Measurements from ENCODE around the gene HIBCH. TPM values are rescaled to one million over a fixed set of nuclear protein-coding genes. Genes with fewer than 3 reads are reported as not detected.

Gene HIBCH
- total RNA-seq, 5 donors from 2014 or later (not counting 1 experiment from before 2014, with no cell fraction given) = 15.5 to 19.8 (median 19.4) TPM

GRCh38 chr2:190327867-190328572 lies 8.4 kb upstream of the HIBCH start:
- ChIA-PET CTCF (no interaction called here), POLR2A (no interaction called here)
- Histone ChIP-seq H3K4me3 (ENCODE audit: control insufficient read depth in 1 of 2, extremely low read depth in 1 of 2, low read length in 1 of 2) (no peak overlapping the region), H3K9me3 (no peaks in the 10 kb centered on the region), H3K4me1 (ENCODE audit: control insufficient read depth in 1 of 2, extremely low read depth in 1 of 2, insufficient read depth in 2 of 2, low read length in 2 of 2) (no peaks in the 10 kb centered on the region), H3K27ac (ENCODE audit: low read length) (no peak overlapping the region), H3K36me3 (ENCODE audit: control insufficient read depth in 2 of 2, extremely low read depth in 1 of 2, insufficient read depth in 1 of 2, low read length in 1 of 2) (no peaks in the 10 kb centered on the region), H3K27me3 (replicated peaks in 1 of 2; ENCODE audit: control insufficient read depth in 2 of 2, extremely low read depth in 1 of 2, insufficient read depth in 2 of 2, low read length in 1 of 2) (peaks cover 0 to 12% of the 10 kb centered on the region in 2 experiments)
- WGBS (ENCODE audit: insufficient coverage) = 100% methylated on average over 2 of the region's 4 CpGs
- Mint-ChIP-seq H3K4me3 (no peak overlapping the region), H3K27me3 (peaks cover 23 to 38% of the 10 kb centered on the region in 2 donors), H3K36me3 (no peaks in the 10 kb centered on the region), H3K4me1 (no peaks in the 10 kb centered on the region), H3K9me3 (no peaks in the 10 kb centered on the region), H3K27ac (no peak overlapping the region)
- no peak for ATAC-seq (replicated peaks in 1 of 4)
- DNase-seq = no peak

- CTCF ChIA-PET = no interaction called here
- no peak for DNase-seq
- Histone ChIP-seq H3K4me1 (ENCODE audit: control insufficient read depth in 1 of 2, extremely low read depth in 1 of 2, insufficient read depth in 2 of 2, low read length in 2 of 2) (peaks cover 2 to 3% of the 10 kb centered on the region in 2 experiments), H3K27ac (ENCODE audit: low read length) (no peak overlapping the region), H3K4me3 (ENCODE audit: control insufficient read depth in 1 of 2, extremely low read depth in 1 of 2, low read length in 1 of 2) (no peak overlapping the region), H3K36me3 (ENCODE audit: control insufficient read depth in 2 of 2, extremely low read depth in 1 of 2, insufficient read depth in 1 of 2, low read length in 1 of 2) (no peaks in the 10 kb centered on the region), H3K27me3 (replicated peaks in 1 of 2; ENCODE audit: control insufficient read depth in 2 of 2, extremely low read depth in 1 of 2, insufficient read depth in 2 of 2, low read length in 1 of 2) (peaks cover 0 to 12% of the 10 kb centered on the region in 2 experiments), H3K9me3 (no peaks in the 10 kb centered on the region)
- Mint-ChIP-seq H3K4me1 (peaks cover 4 to 10% (median 5%) of the 10 kb centered on the region in 3 donors), H3K27ac (no peak overlapping the region), H3K27me3 (peaks cover 21 to 35% of the 10 kb centered on the region in 2 donors), H3K4me3 (no peak overlapping the region), H3K9me3 (no peaks in the 10 kb centered on the region), H3K36me3 (no peaks in the 10 kb centered on the region)
- no peak for ATAC-seq (replicated peaks in 1 of 4)
- 82% methylated on average over 1 of the region's 2 CpGs for WGBS (ENCODE audit: insufficient coverage)
- POLR2A ChIA-PET = no interaction called here
Measured at GRCh38 chr2:190325588-190325987, 6.0 kb upstream of the HIBCH start.

DNA sequence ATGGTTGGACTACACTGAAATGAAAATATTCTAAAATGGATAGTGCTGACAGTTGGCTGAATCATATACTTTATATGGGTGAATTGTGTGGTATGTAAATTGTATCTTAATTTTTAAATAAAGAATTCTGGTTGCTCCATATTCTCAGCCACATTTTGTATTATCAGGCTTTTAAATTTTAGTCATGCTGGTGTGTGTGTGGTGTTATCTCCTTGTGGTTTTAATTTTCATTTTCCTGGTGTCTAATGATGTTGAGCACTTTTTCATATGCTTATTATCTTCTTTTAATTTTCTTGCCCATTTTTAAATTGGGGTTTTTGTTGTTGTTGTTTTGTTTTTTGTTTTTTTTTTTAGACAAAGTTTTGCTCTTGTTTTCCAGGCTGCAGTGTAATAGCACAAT lies 3.8 kb upstream of the HIBCH start:
- no peak for DNase-seq
- Mint-ChIP-seq H3K4me1 (peaks cover 23 to 29% (median 27%) of the 10 kb centered on the region in 3 donors), H3K27ac (no peak overlapping the region), H3K27me3 (peaks cover 7 to 21% of the 10 kb centered on the region in 2 donors), H3K36me3 (no peaks in the 10 kb centered on the region), H3K4me3 (no peak overlapping the region), H3K9me3 (no peaks in the 10 kb centered on the region)
- Histone ChIP-seq H3K4me1 (ENCODE audit: control insufficient read depth in 1 of 2, extremely low read depth in 1 of 2, insufficient read depth in 2 of 2, low read length in 2 of 2) (peaks cover 5 to 10% of the 10 kb centered on the region in 2 experiments), H3K27ac (ENCODE audit: low read length) (no peak overlapping the region), H3K9me3 (no peaks in the 10 kb centered on the region), H3K4me3 (ENCODE audit: control insufficient read depth in 1 of 2, extremely low read depth in 1 of 2, low read length in 1 of 2) (no peak overlapping the region), H3K36me3 (ENCODE audit: control insufficient read depth in 2 of 2, extremely low read depth in 1 of 2, insufficient read depth in 1 of 2, low read length in 1 of 2) (no peaks in the 10 kb centered on the region), H3K27me3 (replicated peaks in 1 of 2; ENCODE audit: control insufficient read depth in 2 of 2, extremely low read depth in 1 of 2, insufficient read depth in 2 of 2, low read length in 1 of 2) (peaks cover 0 to 12% of the 10 kb centered on the region in 2 experiments)
- ChIA-PET CTCF (no interaction called here), POLR2A (no interaction called here)
- no peak for ATAC-seq (replicated peaks in 1 of 4)

DNA sequence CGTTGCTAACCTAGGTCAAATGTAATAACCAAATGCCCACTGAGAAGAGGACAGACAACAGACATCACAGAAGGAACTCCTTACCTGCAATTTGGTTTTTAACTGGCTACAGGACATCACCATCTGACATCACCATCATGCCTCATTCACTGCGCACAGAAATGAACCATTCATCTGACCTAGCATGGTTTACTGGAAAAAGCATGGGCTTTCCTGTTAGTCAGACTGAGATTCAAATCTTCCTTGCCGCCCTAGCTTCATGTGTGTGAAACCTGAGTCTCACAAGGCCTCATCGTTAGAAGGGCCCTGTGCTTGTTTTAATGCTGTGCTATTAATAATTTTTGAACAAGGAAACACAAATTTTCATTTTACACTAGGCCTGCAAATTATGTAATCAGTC lies 1.1 kb upstream of the HIBCH start:
- no peaks in the 10 kb centered on the region for H3K36me3 ChIP-seq (ENCODE audit: control insufficient read depth in 2 of 2, extremely low read depth in 1 of 2, insufficient read depth in 1 of 2, low read length in 1 of 2)
- peaks cover 0 to 3% of the 10 kb centered on the region in 2 experiments for H3K27me3 ChIP-seq (replicated peaks in 1 of 2; ENCODE audit: control insufficient read depth in 2 of 2, extremely low read depth in 1 of 2, insufficient read depth in 2 of 2, low read length in 1 of 2)
- H3K9me3 ChIP-seq = no peaks in the 10 kb centered on the region
- ATAC-seq (replicated peaks in 1 of 4) (no peak), DNase-seq (peak in 1 of 35 experiments; percentile 10)
- Mint-ChIP-seq H3K36me3 (no peaks in the 10 kb centered on the region), H3K27me3 (peaks cover 4 to 5% of the 10 kb centered on the region in 2 donors), H3K4me3 (peak overlapping the region; percentile 89 to 99 (median 95)), H3K27ac (peak overlapping the region; percentile 85 to 92), H3K4me1 (peaks cover 45 to 49% (median 49%) of the 10 kb centered on the region in 3 donors), H3K9me3 (no peaks in the 10 kb centered on the region)
- H3K27ac ChIP-seq (ENCODE audit: low read length) = peak overlapping the region; percentile 91
- no peak overlapping the region for H3K4me3 ChIP-seq (ENCODE audit: control insufficient read depth in 1 of 2, extremely low read depth in 1 of 2, low read length in 1 of 2)
- WGBS (ENCODE audit: insufficient coverage) = no CpG with 5 or more reads among the region's 4 CpGs
- ChIA-PET POLR2A (interaction anchor here in 1 of 2 donors (0.6 kb wide), 1 partner anchor 90 kb away, joined by 3 read pairs; no protein-coding TSS in a partner anchor), CTCF (interaction anchor here (0.6 to 1.3 kb wide), 7 partner anchors 20 to 746 kb away, joined by 3 to 7 read pairs (median 3); no protein-coding TSS in a partner anchor)
- H3K4me1 ChIP-seq (ENCODE audit: control insufficient read depth in 1 of 2, extremely low read depth in 1 of 2, insufficient read depth in 2 of 2, low read length in 2 of 2) = peaks cover 8 to 18% of the 10 kb centered on the region in 2 experiments

GRCh38 chr2:190318931-190319554 lies 583 bp downstream of the HIBCH start:
- H3K27ac Mint-ChIP-seq = peak overlapping the region; percentile 92 to 97
- H3K36me3 ChIP-seq (ENCODE audit: control insufficient read depth in 2 of 2, extremely low read depth in 1 of 2, insufficient read depth in 1 of 2, low read length in 1 of 2) = no peaks in the 10 kb centered on the region
- H3K9me3 ChIP-seq = no peaks in the 10 kb centered on the region
- H3K4me3 ChIP-seq (ENCODE audit: control insufficient read depth in 1 of 2, extremely low read depth in 1 of 2, low read length in 1 of 2) = peak overlapping the region; percentile 88 to 90
- ChIA-PET POLR2A (interaction anchor here in 1 of 2 donors (1.0 to 1.2 kb wide), 2 partner anchors 8 to 482 kb away, joined by 3 read pairs; no protein-coding TSS in a partner anchor), CTCF (interaction anchor here (0.5 to 2.5 kb wide), 10 partner anchors 10 to 641 kb away, joined by 3 to 7 read pairs (median 4); no protein-coding TSS in a partner anchor)
- H3K4me1 ChIP-seq (ENCODE audit: control insufficient read depth in 1 of 2, extremely low read depth in 1 of 2, insufficient read depth in 2 of 2, low read length in 2 of 2) = peaks cover 8 to 18% of the 10 kb centered on the region in 2 experiments
- DNase-seq (peak in 14 of 35 experiments; percentile 2 to 44 (median 8)), ATAC-seq (replicated peaks in 1 of 4) (peak; percentile 60 to 71 (median 65))
- H3K27me3 Mint-ChIP-seq = no peaks in the 10 kb centered on the region
- 10% methylated on average over 11 of the region's 12 CpGs for WGBS (ENCODE audit: insufficient coverage)
- no peaks in the 10 kb centered on the region for H3K36me3 Mint-ChIP-seq
- H3K4me3 Mint-ChIP-seq = peak overlapping the region; percentile 89 to 99 (median 95)
- peaks cover 53 to 61% (median 56%) of the 10 kb centered on the region in 3 donors for H3K4me1 Mint-ChIP-seq
- H3K27ac ChIP-seq (ENCODE audit: low read length) = peak overlapping the region; percentile 91
- peaks cover 0 to 2% of the 10 kb centered on the region in 2 experiments for H3K27me3 ChIP-seq (replicated peaks in 1 of 2; ENCODE audit: control insufficient read depth in 2 of 2, extremely low read depth in 1 of 2, insufficient read depth in 2 of 2, low read length in 1 of 2)
- H3K9me3 Mint-ChIP-seq = no peaks in the 10 kb centered on the region

GRCh38 chr2:190318514-190318913 lies 1.1 kb downstream of the HIBCH start:
- no peak overlapping the region for H3K27ac ChIP-seq (ENCODE audit: low read length)
- no peaks in the 10 kb centered on the region for H3K36me3 Mint-ChIP-seq
- H3K27me3 ChIP-seq (replicated peaks in 1 of 2; ENCODE audit: control insufficient read depth in 2 of 2, extremely low read depth in 1 of 2, insufficient read depth in 2 of 2, low read length in 1 of 2) = no peaks in the 10 kb centered on the region
- no peak overlapping the region for H3K4me3 ChIP-seq (ENCODE audit: control insufficient read depth in 1 of 2, extremely low read depth in 1 of 2, low read length in 1 of 2)
- no peaks in the 10 kb centered on the region for H3K9me3 ChIP-seq
- H3K27me3 Mint-ChIP-seq = no peaks in the 10 kb centered on the region
- DNase-seq (peak in 1 of 35 experiments; percentile 6), ATAC-seq (replicated peaks in 1 of 4) (no peak)
- no peaks in the 10 kb centered on the region for H3K9me3 Mint-ChIP-seq
- no CpG with 5 or more reads among the region's 4 CpGs for WGBS (ENCODE audit: insufficient coverage)
- no peaks in the 10 kb centered on the region for H3K36me3 ChIP-seq (ENCODE audit: control insufficient read depth in 2 of 2, extremely low read depth in 1 of 2, insufficient read depth in 1 of 2, low read length in 1 of 2)
- ChIA-PET CTCF (interaction anchor here (0.5 to 2.5 kb wide), 8 partner anchors 10 to 641 kb away, joined by 3 to 7 read pairs (median 4); no protein-coding TSS in a partner anchor), POLR2A (interaction anchor here (0.6 to 1.2 kb wide), 3 partner anchors 8 to 483 kb away, joined by 3 to 5 read pairs (median 3); no protein-coding TSS in a partner anchor)
- H3K27ac Mint-ChIP-seq = peak overlapping the region; percentile 92 to 97
- H3K4me3 Mint-ChIP-seq = peak overlapping the region; percentile 89 to 99 (median 95)
- H3K4me1 Mint-ChIP-seq = peaks cover 53 to 61% (median 56%) of the 10 kb centered on the region in 3 donors
- H3K4me1 ChIP-seq (ENCODE audit: control insufficient read depth in 1 of 2, extremely low read depth in 1 of 2, insufficient read depth in 2 of 2, low read length in 2 of 2) = peaks cover 8 to 18% of the 10 kb centered on the region in 2 experiments
